GM19035 (cell line): ENCODE results near the gene DNAH10.
A peak's percentile ranks its signal among the peaks of the same experiment; 100 is the strongest.

Experiments
- ATAC-seq: cut with Tn5 transposase; IDR thresholded peaks from one replicate; pipeline ENCODE4 v1.9.1; 2021; ENCODE audit not compliant: unreplicated experiment

The DNAH10 gene

DNA sequence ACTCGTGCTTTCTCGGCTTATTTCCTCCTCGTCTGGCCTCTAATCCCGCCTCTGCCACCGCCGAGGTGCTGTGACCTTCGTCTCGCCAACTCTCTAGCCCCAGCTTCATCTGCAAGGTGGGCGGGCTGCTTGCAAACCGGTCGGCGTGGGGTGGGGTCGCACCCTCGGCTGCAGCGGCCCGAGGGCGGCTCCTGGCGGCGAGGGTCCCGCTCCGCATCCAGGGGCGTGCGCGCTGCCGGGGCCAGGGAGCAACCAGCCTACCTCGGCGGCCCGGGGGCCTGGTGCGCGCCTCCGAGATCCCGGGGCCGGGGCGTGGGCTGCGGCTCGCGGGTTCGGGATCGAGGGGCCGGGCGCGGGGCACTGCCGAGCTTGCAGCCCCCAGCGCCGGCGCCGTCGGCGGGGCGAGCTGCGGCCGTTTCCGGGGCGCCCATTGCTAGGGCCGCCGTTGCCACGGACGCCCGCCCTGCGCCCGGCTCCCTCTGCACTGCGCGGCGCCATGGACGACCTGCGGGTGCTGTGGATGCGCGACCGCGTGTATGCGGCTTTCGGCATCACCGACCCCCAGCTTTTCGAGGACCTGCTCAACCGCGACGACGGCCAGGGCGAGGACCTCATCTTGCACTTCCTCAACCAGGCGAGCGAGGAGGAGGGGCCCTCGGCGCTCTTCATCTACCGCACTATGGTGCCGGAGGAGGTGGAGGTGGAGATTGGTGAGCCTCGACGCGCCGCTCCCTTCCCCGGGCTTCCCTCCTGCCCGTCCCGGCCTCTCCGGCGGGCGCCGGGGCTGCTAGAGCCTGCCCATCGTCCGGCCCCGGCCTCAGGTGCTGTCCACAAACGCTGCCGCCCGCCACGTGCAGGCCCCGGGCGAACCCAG, at the start of gene DNAH10:
DNAH10 (plus strand) TSS at position 461 of the 874 bp plus-strand sequence; CDS start at position 497, 36 bp downstream.
- ATAC-seq: peak; percentile 59

DNA sequence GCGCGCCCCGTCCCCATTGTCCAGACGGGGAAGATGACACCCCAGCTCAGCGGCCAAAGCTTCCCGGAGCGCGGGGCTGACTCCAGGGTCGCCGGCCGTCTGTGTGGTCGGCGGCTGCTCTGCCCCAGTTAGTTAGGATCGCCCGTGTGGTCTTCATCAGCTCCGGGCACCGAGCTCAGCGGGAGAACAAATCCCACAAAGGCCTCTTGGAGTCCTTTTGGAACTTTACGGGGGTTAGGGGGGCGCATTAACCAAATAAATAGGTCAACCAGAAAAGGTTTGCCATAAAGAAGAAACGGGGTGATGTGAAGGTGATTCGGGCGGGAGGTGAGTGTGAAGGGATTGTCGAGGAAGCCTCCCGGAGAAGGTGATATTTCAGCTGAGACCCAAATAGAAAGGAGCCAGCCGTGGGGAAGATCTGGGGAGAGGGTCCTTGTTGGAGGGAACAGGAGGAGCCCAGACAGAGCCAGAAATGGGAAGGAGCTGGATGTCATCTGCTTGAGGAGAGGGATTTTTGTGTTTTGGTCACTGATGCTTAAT, 49.3 kb upstream of the DNAH10 start:
- no peak for ATAC-seq

GRCh38 chr12:123713398-123713797, 48.7 kb upstream of the DNAH10 start:
- ATAC-seq: no peak

DNA sequence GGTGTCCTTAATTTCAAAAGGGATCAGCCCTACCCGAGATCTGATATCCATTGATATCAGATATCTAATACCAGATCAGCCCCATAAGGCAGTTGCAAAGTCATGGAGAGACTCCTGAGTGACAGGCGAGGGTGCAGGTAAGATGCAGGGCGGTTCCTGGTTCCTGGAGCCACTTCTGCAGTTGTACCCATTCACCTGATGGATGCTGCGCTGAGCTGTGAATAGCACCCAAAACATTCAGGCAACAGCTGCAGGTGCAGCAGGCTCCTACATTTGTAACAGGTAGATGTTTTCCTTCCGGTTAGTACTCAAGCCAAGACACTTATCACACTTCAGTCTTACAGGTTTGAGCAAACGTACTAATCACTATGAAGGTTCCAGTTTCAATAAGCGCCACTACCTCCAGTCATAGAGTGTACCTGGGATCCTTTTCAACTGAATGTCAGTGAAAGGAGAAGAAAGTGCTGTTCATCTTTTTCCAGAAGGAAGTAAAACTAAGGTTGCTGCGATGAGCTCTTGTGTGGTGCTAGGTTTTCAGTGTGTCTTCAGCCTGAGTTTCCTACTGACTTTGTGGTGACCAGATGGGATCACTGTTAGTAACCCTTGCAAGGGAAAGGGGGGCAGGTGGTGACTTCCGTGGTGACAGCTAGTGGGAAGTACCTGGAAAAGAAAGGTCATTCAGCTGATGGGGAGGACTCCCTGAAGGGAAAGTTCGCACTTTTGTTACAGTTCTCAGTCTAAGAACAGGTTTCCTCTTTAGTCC, 48.1 kb upstream of the DNAH10 start:
- no peak for ATAC-seq

DNA sequence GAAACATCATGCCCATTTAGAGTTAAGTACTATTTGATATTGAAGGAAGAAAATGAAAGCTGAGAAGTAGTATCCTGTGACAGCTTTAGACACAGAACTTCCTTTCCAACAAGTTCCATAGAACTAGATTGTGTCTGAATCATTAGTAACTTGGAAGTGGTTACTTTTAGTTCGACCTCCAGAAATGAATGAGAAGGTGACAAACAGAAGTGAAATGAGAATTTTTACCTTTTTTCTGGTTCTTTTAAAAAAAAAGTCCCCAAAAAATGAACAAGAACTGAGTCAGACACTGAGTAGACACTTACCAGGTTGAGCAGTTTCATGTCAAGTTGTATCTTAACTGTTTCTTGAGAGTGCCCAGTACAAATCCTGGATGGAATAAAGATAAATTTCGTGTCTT, 46.9 kb upstream of the DNAH10 start:
- ATAC-seq: no peak

DNA sequence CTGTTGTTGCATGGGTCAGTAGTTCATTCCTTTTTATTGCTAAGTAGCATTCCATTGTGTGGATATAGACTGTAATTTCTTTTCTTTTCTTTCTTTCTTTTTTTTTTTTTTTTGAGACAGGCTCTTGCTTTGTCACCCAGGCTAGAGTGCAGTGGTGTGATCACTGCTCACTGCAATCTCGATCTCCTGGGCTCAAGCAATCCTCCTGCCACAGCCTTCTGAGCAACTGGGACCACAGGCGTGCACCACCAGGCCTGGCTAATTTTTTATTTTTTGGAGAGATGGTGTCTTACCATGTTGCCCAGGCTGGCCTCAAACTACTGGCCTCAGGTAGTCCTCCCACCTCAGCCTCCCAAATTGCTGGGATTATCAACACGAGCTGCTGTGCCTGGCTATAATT, 44.8 kb upstream of the DNAH10 start:
- no peak for ATAC-seq

GRCh38 chr12:123720141-123720814, 41.8 kb upstream of the DNAH10 start:
- no peak for ATAC-seq

DNA sequence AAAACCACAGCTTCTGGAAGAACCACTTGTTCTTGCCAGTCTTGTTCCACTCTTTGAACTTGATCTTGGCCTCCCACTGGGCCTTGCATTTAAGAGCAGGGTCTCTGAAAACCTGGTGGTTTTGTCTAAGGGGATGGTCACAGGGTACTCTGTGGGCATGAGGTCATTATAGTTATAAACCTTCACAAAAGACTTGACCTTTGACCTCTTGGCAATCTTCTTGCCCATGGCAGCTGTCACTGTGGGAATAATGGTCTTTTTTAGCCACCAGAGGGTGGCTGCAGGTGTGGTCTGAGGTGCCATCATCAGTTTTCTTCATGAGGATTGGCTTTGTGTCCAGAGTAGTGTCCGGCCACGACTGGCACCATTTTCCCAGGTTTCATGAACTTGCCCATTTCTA, 40.9 kb upstream of the DNAH10 start:
- no peak for ATAC-seq

DNA sequence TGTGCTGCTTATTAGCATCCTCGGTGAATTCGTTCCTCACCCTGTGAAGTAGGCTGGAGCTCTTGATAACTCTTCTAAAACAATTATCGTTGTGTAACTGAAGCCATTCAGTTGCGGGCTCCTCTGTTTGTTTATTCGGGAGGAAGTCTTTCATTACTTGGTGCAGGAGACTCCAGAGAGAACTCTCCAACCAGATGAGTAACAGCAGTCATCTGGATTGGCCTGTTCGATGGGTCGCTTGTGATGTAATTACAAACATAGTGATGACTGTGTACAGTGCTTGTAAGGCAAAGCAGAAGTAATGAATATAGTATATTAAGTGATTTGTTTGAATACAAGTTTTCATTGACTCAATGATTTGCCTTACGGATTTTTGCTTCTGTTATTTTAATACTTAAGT, 39.1 kb upstream of the DNAH10 start:
- ATAC-seq: no peak

DNA sequence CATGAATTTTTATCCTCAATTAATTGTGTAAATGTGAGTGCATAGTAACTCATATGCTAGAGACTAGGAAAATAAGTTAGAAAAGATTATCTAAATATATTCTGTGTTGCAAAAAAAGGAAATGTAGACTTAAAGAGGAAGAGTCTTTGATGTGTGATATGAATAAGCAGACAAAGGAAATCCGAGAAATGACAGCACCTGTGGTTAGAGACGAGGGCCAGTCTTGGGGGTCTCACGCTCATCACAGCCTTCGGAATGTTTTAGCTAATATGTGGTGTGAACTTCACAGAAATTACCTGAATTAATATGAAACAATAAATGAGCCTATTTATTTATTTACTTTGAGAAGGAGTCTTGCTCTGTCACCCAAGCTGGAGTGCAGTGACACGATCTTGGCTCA, 38.3 kb upstream of the DNAH10 start:
- no peak for ATAC-seq

GRCh38 chr12:123726244-123726643, 35.9 kb upstream of the DNAH10 start:
- no peak for ATAC-seq

GRCh38 chr12:123726962-123727361, 35.1 kb upstream of the DNAH10 start:
- no peak for ATAC-seq

- ATAC-seq: no peak
Observed at GRCh38 chr12:123727878-123728277, 34.2 kb upstream of the DNAH10 start.

GRCh38 chr12:123731596-123731995, 30.5 kb upstream of the DNAH10 start:
- ATAC-seq: no peak

GRCh38 chr12:123732251-123732650, 29.9 kb upstream of the DNAH10 start:
- no peak for ATAC-seq

DNA sequence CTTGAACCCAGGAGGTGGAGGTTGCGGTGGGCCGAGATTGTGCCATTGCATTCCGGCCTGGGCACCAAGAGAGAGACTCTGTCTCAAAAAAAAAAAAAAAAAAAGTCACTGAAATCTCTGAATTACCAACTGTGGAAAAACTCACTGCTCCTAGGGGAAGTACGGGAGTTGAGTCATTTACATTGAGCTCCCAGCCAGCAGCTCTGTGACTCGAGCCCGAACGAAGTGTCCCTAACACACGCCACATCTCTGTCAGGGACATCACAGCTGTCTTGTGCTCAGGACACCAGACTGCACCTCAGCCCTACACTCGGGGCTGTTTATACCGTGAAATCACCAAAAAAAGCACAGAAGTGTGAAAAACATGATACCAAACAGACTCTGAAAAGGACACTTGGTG, 28.9 kb upstream of the DNAH10 start:
- no peak for ATAC-seq

DNA sequence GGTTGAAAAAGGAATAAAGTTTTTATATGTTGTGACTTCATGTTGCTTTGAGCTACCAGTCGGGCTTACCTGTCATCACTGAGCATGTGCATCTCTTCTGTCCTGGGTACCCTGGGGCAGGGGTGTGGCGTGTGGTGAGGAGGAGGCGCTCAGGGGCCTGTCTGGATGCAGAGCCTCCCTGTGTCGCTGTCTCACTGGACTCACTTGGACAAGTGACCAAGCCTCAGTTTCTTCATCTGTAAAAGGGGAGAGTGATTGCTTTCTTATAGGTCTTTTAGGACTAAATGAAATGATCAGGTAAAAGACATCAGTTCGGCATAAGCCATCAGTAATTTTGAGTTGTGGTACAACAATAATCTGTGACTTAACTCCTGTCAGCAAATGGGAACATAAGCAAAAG, 27.8 kb upstream of the DNAH10 start:
- no peak for ATAC-seq

- ATAC-seq: no peak
Observed at GRCh38 chr12:123741937-123742572, 20.0 kb upstream of the DNAH10 start.

- no peak for ATAC-seq
Observed at GRCh38 chr12:123743002-123743401, 19.1 kb upstream of the DNAH10 start.

DNA sequence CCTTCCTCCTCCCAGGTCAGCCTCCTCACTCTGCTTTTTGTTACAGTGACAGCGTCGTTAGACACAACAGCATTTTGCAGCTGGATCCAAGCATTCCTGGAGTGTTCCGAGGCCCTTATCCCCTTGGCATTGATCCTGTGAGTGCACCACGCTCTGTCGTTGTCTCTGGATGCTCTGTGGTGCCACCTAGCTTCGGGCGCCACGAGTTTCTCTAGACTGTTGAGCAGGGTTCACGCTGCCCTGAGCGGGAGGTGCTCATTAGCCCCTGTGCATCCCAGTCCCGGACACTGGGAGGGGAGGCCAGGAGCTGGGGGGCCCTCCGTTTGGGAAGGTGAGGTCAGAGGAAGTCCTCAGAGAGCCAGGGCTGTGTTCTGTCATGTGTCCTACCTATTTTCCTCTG, 17.3 kb upstream of the DNAH10 start:
- ATAC-seq: no peak

- no peak for ATAC-seq
Observed at GRCh38 chr12:123747309-123747708, 14.8 kb upstream of the DNAH10 start.
